GM19238 (cell line): ENCODE results near the gene DMRTC2.
"Not testable (repeated sequence)": the region's sequence is repeated elsewhere in the genome, so short reads cannot be mapped to it uniquely, and the experiment has no call there.

Source experiments
- DNase-seq: peaks from one replicate; pipeline ENCODE4 v3.0.0; 2011; ENCODE audit warnings: low spot score; ENCODE audit not compliant: insufficient read length

DMRTC2 gene

GRCh38 chr19:41870401-41870873 lies 25.6 kb downstream of the DMRTC2 start:
- DNase-seq = no peak

GRCh38 chr19:41871573-41872383 lies 26.9 kb downstream of the DMRTC2 start:
- DNase-seq = peak; percentile 76

- DNase-seq = no peak
These were observed 27.5 kb downstream of the DMRTC2 start for GRCh38 chr19:41872384-41872774.

- DNase-seq = no peak
These were observed 28.2 kb downstream of the DMRTC2 start for GRCh38 chr19:41872775-41873647.

- not testable (repeated sequence) for DNase-seq
These were observed 31.1 kb downstream of the DMRTC2 start for GRCh38 chr19:41875973-41876372.

- DNase-seq = peak; percentile 76
These were observed 32.3 kb downstream of the DMRTC2 start, which contains the start of gene CD79A for GRCh38 chr19:41876847-41877832. CD79A (plus strand) TSS chr19:41877279; CDS start chr19:41877305, 26 bp downstream.

- no peak for DNase-seq
These were observed 33.4 kb downstream of the DMRTC2 start for GRCh38 chr19:41877916-41878905.

GRCh38 chr19:41879080-41879479 lies 34.2 kb downstream of the DMRTC2 start:
- no peak for DNase-seq

GRCh38 chr19:41879670-41880328 lies 35.0 kb downstream of the DMRTC2 start:
- DNase-seq = no peak

- no peak for DNase-seq
These were observed 35.5 kb downstream of the DMRTC2 start for GRCh38 chr19:41880329-41880708.

GRCh38 chr19:41882568-41883462 lies 38.0 kb downstream of the DMRTC2 start, which contains the start of gene ARHGEF1:
ARHGEF1 (plus strand) TSS chr19:41883184; CDS start chr19:41888083, 4,899 bp downstream.
- no peak for DNase-seq

- no peak for DNase-seq
These were observed 38.6 kb downstream of the DMRTC2 start for GRCh38 chr19:41883463-41883820.

GRCh38 chr19:41883821-41884733 lies 39.2 kb downstream of the DMRTC2 start:
- peak; percentile 98 for DNase-seq

- DNase-seq = peak; percentile 75
These were observed 42.2 kb downstream of the DMRTC2 start for GRCh38 chr19:41886761-41887710.

GRCh38 chr19:41887711-41888382 lies 43.0 kb downstream of the DMRTC2 start:
- no peak for DNase-seq
